Measurements from ENCODE around the gene ZG16.
A peak's percentile ranks its signal among the peaks of the same experiment; 100 is the strongest.
"Not testable (repeated sequence)": the region's sequence is repeated elsewhere in the genome, so short reads cannot be mapped to it uniquely, and the experiment has no call there.

Gene ZG16

DNA sequence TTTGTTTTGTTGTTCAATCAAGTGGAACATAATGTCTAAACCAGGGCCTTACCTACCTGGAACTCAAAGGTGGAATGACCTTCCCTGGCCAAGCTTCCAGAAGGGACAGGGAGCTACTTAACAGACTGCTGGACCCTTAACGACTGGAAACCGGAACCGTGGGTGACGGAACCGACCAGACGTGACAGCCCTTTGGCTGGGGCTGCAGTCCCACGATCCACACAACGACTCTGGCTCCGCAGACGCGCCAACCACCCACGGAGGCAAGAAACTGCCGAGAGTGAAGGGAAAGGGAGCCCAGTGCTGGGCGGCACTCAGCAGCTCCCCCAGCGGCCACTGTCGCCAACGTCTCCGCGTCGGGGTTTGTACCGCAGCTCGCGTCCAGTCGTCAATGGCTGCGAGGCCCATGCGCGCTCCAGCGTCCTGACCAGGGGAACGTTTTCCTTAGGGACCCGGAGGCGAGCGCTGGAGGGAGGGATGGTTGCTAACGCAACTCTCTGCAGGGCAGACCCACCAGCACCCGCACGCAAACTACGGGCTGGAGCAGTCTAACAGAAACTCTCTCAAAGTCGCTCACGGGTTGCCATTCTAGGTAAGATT, 6.9 kb downstream of the ZG16 start:
- peak; percentile 43 to 64 for DNase-seq (ENCODE audit: low read depth in 2 of 2)

DNA sequence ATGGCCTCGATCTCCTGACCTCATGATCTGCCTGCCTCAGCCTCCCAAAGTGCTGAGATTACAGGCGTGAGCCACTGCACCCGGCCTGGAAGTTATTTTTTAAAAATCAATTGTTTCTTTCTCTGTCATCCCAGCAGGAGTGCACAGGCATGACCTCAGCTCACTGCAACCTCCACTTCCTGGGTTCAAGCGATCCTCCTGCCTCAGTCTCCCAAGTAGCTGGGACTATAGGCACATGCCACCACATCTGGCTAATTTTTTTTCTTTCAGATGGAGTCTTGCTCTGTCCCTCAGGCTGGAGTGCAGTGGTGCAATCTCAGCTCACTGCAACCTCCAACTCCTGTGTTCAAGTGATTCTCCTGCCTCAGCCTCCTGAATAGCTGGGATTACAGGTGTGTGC, 9.1 kb downstream of the ZG16 start:
- DNase-seq (ENCODE audit: low read depth in 2 of 2): not testable (repeated sequence)

DNA sequence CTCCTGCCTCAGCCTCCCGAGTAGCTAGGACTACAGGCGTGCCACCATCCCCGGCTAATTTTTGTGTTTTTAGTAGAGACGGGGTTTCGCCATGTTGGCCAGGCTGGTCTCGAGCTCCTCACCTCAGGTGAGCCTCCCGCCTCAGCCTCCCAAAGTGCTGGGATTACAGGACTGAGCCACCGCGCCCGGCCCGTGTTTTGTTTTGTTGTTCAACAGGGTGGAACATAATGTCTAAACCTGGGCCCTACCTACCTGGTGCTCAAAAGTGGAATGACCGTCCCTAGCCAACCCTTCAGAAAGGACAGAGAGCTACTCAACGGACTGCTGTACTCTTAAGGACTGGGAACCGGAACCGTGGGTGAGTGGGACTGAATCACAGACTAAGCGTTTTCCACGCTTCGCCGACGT, 11.7 kb downstream of the ZG16 start:
- no peak for DNase-seq (ENCODE audit: low read depth in 2 of 2)

DNA sequence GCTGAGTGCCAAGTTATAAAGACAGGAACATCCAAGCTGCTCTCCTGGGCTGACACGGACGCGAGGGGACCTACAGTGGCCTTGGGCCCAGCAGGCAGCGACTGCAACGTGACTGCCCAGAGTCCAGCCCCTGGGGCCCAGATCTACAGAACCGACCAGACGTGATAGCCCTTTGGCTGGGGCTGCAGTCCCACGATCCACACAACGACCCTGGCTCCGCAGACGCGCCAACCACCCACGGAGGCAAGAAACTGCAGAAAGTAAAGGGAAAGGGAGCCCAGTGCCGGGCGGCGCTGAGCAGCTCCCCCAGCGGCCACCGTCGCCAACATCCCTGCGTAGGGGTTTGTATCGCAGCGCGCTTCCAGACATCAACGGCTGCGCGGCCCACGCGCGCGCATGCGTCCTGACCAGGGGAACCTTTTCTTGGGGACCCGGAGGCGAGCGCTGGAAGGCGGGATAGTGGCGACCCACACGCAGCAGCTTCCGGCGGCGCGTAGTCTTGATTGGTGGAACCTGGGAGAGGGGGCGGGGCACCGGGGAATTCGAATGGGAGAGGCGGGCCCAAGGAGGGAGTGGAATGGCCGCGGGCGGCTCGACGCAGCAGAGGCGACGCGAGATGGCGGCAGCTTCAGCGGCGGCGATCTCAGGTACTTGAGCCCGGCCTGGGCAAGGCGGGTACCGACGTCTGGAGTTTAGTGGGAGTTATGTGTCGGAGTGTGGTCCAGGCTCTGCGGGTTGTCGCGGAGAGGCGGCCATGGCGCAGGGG, 12.3 kb downstream of the ZG16 start, which contains the start of gene KIF22:
TSS of gene KIF22 (plus strand) at position 569 of the 766 bp plus-strand sequence. CDS start at position 578, 9 bp downstream.
- DNase-seq (ENCODE audit: low read depth in 2 of 2): peak; percentile 99 to 100

DNA sequence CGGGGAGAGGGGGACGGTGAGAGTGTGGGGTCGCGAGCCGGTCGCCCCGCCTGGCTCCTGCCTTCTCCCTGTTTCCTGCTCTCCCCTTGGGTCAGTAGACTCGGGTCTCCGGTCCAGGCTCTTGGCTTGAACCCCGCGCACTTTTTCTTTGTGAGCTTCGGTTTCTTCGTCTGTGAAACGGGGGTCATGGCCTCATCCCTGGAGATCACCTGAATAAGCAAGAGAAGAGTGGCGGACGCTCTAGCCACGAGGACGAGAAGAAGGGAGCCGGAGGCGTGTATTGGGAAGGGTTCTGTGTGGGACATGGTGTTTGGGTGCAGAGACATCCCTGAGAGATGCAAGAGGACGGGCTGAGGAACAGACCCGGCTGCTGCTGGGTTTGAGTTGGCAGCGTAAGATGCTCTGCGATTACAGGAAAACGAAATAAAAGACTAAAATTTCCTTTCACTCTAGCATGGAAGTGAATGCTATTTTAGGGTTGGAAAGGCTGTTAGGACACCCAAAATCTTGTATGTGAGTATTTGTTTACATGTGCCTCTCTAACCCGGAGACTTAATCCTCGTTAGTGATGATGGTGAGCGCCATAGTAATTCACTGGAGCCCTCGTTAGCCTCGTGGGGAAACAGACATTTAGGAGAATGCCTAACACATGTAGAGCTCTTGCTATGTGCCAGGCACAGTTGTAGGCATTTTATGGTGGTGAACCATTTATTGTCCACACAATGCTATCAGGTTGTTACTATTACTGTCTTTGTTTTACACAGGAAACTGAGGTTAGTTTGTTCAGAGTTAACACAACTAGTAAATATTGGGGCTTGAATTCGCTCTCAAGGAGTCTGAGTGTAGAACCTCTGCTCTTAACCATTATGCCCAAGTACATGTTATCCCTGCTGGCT, 13.1 kb downstream of the ZG16 start:
- no peak for DNase-seq (ENCODE audit: low read depth in 2 of 2)

DNA sequence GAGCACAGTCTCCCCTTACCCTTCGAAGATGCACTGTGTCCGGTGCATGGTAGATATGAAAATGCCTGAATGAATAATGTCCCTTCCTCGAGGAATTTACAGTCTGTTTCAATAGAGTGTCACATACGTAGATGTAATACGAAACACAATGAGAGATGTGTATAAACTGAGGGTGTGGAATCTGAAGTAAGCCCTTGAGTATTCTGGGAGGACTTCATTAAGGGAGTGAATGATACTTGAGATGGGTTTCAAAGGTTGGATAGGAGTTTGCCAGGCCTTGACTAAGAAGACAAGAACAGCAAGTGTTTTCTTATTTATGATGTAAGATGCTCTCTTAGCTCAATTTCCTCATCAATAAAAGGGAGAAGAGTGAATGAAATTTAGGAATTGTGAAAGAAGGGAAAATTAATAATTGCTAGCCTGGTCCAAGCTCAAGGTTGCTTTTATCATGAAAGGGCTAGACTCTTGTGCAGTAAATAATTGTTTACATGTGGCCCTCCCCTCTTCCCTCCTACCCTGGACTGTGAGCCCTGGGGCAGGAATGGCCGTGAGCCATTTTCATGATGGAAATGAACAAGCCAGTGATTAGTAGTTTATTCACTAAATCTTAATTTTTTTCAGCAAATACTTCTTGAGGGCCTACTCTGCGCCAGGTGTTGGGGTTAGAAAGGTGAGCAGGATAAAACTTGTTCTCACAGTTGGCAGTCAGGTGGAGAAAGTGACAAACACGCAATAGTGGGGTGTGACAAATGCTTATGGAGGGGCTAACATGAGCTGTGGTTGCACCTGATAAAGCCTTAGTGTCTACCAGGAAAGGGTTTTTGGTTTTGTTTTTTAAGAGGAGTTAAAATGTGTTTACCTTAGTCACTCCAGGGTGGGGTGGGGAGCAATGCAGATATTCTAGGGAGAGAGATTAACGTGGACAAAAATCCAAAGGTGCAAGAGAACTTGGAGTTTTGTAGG, 14.1 kb downstream of the ZG16 start:
- DNase-seq (ENCODE audit: low read depth in 2 of 2): no peak

DNA sequence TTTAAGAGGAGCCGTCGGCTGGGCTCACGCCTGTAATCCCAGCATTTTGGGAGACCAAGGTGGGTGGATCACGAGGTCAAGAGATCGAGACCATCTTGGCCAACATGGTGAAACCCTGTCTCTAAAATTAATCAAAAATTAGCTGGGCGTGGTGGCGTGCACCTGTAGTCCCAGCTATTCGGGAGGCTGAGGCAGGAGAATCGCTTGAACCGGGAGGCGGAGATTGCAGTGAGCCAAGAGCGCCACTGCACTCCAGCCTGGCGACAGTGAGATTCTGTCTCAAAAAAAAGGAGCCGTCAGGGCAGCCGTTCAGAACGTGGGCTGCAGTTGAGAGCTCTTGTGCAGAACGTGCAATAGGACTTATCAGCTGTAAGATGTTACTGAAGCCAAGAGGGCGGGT, 15.1 kb downstream of the ZG16 start:
- DNase-seq (ENCODE audit: low read depth in 2 of 2): not testable (repeated sequence)

DNA sequence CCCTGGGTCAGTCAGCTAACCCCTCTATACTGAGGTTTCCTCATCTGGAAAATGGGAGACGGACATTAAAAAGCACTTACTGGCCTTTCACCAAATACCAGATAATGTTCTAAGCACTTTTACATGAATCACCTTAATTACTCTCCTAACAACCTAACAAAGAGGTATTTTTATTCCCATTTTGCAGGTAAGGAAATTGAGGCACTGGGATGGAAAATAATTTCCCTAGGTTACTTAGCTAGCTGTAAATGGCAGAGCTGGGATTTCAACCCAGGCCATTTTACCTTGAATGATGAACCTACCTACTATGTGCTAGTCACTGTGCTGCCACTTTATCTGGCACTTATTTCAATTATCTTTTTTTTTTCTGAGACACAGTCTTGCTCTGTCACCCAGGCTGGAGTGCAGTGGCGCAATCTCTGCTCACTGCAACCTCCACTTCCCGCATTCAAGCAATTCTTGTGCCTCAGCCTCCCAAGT, 16.2 kb downstream of the ZG16 start:
- no peak for DNase-seq (ENCODE audit: low read depth in 2 of 2)

DNA sequence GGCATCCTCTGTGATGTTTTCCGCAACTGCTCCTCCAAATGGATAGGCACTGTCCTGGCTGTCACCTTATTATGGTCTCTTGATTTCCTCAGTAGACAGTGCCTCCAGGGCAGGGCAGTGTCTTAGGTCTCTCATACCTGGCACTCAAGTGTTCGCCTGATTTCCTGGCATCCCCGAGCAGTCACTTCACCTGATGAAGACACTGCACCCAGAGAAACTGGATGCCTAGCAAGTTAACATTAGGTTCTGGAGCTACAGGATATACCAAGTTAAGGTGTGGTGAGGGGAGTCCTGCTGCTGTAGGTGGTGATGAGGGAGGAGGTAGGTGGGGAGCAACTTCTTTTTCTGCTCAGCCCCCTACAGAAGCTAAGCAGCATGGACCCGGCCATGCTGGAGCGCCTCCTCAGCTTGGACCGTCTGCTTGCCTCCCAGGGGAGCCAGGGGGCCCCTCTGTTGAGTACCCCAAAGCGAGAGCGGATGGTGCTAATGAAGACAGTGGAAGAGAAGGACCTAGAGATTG, 24.4 kb downstream of the ZG16 start:
- DNase-seq (ENCODE audit: low read depth in 2 of 2): no peak

DNA sequence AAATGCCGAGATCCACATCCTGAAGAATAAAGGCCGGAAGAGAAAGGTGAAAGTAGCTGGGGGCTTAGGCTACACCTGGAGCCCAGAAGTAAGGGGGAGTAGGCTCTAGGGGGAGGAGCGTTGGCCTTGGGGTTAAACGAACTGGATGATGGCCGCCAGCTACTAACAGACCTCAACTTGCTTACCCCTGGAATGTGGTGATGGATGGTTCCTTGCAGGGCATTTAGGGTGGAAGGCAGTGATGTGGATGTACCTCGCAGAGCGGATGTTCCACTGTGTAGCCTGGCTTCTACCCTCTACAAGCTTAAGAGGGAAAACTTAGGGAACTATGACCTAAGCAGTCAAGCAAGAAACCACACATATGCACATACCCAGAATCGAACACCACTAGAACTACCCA, 26.0 kb downstream of the ZG16 start:
- DNase-seq (ENCODE audit: low read depth in 2 of 2): no peak

DNA sequence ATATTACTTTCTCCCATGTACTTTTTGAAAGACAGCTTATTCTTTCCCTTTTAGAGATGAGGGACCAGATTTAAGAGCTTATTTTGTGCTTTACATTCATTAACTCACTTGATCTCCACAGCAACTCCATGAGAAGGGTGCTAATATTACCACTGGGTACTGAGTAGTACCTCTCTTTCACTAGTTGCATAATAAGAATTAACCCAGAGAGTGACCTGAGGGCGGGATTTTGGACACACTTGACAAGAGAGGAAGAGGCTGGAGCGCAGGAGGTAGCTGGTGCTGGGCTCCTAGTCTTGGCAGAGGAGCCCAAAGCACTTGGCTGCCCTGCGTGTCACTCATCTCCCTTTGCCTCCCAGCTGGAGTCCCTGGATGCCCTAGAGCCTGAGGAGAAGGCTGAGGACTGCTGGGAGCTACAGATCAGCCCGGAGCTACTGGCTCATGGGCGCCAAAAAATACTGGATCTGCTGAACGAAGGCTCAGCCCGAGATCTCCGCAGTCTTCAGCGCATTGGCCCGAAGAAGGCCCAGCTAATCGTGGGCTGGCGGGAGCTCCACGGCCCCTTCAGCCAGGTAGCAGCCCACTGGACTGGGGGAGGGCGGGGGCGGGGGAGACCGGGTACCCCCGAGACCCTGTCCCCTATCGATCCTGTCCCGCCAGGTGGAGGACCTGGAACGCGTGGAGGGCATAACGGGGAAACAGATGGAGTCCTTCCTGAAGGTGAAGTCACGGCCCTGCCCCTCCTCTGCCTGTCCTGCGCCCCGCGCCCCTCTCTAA, 26.6 kb downstream of the ZG16 start:
- no peak for DNase-seq (ENCODE audit: low read depth in 2 of 2)

DNA sequence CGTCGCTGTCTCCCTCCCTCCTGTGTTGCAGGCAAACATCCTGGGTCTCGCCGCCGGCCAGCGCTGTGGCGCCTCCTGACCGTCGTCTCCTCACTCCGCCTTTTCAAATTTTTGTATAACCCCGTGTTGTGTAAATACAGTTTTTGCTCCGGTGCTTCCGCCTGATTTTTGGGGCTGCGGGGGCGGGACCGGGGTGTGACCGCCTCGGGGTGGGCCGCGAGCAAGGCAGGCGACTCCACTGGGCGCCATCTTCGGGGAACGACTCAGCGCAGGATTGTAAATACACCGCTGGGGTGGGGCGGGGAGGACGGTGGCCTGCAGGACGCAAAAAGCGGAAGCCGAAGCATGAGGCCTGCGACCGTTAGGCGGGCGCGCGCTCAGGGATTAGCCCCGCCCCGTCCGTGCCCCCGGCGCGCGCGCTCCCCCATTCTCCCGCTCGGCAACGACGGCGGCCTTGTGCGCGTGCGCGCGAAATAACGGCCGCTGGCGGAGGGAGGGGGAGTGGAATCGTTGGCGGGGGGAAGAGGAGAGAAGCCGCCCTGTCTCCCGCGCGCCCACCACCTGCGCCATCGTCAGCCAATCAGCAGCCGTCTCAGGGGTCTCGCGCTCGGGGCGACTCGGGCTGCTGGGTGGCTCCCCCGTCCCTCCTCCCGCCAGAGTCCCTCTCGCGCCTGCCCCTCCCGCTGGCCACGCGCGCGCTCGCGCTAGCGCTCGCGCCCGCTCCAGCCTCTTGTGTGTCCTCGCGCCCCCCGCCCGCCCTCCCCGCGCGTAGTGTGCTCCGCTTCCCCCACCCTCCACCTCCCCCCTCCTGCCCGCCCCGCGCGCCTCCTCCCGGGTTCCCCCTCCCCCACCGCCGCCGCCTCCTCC, 27.4 kb downstream of the ZG16 start:
- peak; percentile 97 for DNase-seq (ENCODE audit: low read depth in 2 of 2)

DNA sequence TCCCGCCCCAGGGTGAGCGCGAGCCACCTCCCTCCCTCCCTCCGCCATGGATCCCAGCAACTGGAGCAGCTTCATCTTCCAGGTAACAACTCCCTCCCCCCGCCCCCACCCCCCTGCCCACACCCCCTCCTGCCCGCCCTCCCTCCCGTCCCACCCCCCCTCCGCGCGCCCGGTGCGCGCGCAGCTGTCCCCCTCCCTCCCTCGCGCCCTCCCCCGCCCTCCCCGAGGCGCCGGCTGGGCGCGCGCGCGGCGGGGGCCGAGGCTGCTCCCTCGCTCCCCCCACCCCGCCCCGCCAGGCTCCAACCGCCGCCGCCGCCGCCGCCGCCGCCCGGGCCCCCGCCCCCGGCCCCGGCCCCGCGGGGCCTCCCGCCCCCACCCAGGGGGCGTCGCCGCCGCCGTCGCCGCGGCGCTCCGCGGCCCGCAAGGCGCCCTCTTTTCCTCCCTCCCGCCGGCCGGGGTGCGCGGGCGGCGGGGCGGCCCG, 28.1 kb downstream of the ZG16 start, which contains the start of gene MAZ:
TSS of gene MAZ (plus strand) at position 431 of the 481 bp plus-strand sequence. CDS start 173 bp downstream, outside the sequence.
- DNase-seq (ENCODE audit: low read depth in 2 of 2): peak in 1 of 2 donors; percentile 78

DNA sequence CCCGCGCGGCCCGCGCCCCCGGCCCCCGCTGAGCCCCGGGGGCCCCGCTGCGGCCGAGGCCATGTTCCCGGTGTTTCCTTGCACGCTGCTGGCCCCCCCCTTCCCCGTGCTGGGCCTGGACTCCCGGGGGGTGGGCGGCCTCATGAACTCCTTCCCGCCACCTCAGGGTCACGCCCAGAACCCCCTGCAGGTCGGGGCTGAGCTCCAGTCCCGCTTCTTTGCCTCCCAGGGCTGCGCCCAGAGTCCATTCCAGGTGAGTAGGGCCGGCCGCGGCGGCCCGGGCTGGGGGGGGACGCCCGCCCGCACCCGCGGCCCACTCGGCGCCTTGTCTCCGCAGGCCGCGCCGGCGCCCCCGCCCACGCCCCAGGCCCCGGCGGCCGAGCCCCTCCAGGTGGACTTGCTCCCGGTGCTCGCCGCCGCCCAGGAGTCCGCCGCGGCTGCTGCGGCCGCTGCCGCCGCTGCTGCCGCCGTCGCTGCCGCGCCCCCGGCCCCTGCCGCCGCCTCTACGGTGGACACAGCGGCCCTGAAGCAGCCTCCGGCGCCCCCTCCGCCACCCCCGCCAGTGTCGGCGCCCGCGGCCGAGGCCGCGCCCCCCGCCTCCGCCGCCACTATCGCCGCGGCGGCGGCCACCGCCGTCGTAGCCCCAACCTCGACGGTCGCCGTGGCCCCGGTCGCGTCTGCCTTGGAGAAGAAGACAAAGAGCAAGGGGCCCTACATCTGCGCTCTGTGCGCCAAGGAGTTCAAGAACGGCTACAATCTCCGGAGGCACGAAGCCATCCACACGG, 28.8 kb downstream of the ZG16 start:
- DNase-seq (ENCODE audit: low read depth in 2 of 2): peak in 1 of 2 donors; percentile 51

DNA sequence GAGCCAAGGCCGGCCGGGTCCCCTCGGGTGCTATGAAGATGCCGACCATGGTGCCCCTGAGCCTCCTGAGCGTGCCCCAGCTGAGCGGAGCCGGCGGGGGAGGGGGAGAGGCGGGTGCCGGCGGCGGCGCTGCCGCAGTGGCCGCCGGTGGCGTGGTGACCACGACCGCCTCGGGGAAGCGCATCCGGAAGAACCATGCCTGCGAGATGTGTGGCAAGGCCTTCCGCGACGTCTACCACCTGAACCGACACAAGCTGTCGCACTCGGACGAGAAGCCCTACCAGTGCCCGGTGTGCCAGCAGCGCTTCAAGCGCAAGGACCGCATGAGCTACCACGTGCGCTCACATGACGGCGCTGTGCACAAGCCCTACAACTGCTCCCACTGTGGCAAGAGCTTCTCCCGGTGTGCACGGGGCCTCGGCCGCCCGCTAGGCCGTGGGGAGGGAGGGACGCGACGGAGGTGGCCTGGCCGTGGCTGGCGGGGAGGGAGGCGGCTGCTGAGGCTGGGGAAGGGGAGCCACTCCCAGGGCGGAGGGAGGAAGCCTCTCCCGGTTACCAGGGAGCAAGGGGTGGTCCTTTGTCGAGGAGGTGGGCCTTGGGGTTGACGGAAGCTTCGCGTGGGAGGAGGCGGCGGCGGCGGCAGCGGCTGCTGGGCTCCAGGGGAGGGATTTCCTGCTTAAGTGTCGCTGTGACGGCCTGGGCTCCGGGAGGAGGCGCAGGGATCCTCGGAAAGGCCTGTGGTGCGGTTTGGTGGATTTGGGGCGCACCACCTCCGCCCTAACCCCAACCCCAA, 29.6 kb downstream of the ZG16 start:
- DNase-seq (ENCODE audit: low read depth in 2 of 2): peak; percentile 87 to 88

DNA sequence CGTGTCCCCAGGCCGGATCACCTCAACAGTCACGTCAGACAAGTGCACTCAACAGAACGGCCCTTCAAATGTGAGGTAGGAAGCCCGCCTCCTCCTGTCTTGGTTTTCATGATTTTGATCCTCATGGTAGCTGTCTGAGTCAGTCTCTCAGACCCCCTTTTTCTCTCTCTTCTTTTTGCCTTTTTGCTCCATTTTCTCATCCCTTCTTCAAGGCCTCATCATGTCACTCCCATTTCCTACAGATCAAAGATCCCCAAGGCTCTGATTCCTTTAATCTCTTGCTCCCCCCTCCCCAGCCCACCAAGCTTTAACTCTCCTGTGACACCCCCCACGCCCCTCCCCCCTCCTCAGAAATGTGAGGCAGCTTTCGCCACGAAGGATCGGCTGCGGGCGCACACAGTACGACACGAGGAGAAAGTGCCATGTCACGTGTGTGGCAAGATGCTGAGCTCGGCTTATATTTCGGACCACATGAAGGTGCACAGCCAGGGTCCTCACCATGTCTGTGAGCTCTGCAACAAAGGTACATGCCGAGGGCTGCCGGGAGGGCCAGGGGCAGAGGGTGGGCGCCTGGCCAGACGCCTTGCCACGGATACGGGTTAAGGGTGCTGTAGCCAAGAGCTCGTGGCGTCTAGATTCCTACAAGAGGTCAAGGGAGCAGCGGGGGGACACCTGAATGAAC, 30.3 kb downstream of the ZG16 start:
- no peak for DNase-seq (ENCODE audit: low read depth in 2 of 2)
